ENCODE results near the gene JPT2.

The JPT2 gene

DNA sequence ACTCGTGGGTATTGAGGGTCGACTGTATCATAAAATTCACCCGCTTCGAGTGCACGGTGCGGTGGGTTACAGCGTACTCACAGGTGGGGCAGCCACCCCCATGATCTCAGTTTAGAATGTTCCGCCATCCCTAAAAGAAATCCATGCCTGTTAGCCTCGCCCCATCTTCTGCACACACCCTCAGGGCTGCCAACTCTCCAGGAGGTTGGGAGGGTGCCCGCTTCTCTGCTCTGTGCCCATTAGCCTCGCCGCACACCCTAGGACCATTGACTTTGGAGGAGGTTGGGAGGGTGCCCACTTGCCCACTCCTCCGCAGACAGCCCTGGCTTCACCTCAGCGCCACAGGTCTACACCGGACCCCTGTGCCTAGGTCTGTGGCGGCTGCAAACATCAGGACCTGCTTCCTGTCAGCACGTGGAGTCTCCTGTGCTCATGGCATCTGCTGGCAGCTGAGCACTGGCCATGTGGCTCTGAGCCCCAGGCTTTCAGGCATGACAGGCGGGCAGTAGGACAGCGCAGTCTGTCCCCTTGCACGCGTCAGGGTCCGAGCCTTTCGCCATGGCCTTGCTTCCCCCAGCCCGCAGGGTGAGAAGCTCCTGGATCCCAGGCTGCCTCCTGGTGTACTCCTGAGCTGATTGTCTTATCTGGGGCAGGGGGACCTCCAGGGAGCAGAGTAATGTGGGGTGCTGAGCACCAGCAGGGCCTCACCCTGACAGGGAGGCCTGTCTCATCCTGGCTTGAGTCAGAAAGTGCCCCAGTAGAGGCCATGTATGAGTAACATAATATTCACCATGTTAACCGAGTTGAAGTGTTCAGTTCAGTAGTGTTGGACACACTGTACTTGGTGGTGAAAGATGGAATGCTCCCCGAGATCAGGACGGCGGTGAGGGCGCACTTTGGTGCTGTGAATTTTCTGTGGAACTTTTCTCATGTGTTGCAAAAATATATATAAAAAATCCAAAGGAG lies 71.4 kb downstream of the JPT2 start:
- FAIRE-seq = no peak
- DNase-seq (ENCODE audit: insufficient read length, low spot score) = no peak

All from HTR-8/SVneo (cell line).